NCI-H524 treated with DMSO at 0.1 percent for 48 hours (cell line): ENCODE results near the gene TMEM187.
"Not testable (repeated sequence)": the region's sequence is repeated elsewhere in the genome, so short reads cannot be mapped to it uniquely, and the experiment has no call there.

ENCODE experiments used
- DNase-seq: peaks from one replicate; lab custom pipeline; 2025; lab: John Stamatoyannopoulos, UW

TMEM187 gene

GRCh38 chrX:153971450-153972367 lies 845 bp upstream of the TMEM187 start, which contains the start of gene HCFC1:
Gene HCFC1 (minus strand): TSS chrX:153971818. CDS start chrX:153970840, 978 bp downstream.
- peak; percentile 87 for DNase-seq

GRCh38 chrX:153973127-153974002 lies 811 bp downstream of the TMEM187 start:
- no peak for DNase-seq

GRCh38 chrX:153974003-153974725 lies 1.6 kb downstream of the TMEM187 start:
- no peak for DNase-seq

GRCh38 chrX:153974726-153975286 lies 2.3 kb downstream of the TMEM187 start:
- no peak for DNase-seq

- not testable (repeated sequence) for DNase-seq
Measured at GRCh38 chrX:153980394-153980793, 7.8 kb downstream of the TMEM187 start.

GRCh38 chrX:153981231-153981630 lies 8.7 kb downstream of the TMEM187 start:
- no peak for DNase-seq

- no peak for DNase-seq
Measured at GRCh38 chrX:153981771-153982533, 9.4 kb downstream of the TMEM187 start.

GRCh38 chrX:153983321-153983801 lies 10.8 kb downstream of the TMEM187 start:
- no peak for DNase-seq

GRCh38 chrX:153984351-153985178 lies 12.0 kb downstream of the TMEM187 start:
- no peak for DNase-seq

- no peak for DNase-seq
Measured at GRCh38 chrX:153988493-153988892, 15.9 kb downstream of the TMEM187 start.

- DNase-seq = no peak
Measured at GRCh38 chrX:153989973-153990655, 17.6 kb downstream of the TMEM187 start.

GRCh38 chrX:153991013-153991580 lies 18.5 kb downstream of the TMEM187 start:
- no peak for DNase-seq

- no peak for DNase-seq
Measured at GRCh38 chrX:153992180-153992579, 19.6 kb downstream of the TMEM187 start.

GRCh38 chrX:153993079-153993478 lies 20.5 kb downstream of the TMEM187 start:
- DNase-seq = peak; percentile 50

- no peak for DNase-seq
Measured at GRCh38 chrX:153993978-153994377, 21.4 kb downstream of the TMEM187 start.

- not testable (repeated sequence) for DNase-seq
Measured at GRCh38 chrX:153994398-153994797, 21.8 kb downstream of the TMEM187 start.

- no peak for DNase-seq
Measured at GRCh38 chrX:153995504-153995903, 22.9 kb downstream of the TMEM187 start.

- DNase-seq = no peak
Measured at GRCh38 chrX:153999359-154000037, 26.9 kb downstream of the TMEM187 start.
